HG03565 (cell line): Measurements from ENCODE around the gene NCKAP5.

Source experiments
- ATAC-seq: cut with Tn5 transposase; IDR thresholded peaks from one replicate; pipeline ENCODE4 v1.9.1; 2021; ENCODE audit warnings: mild to moderate bottlenecking, moderate library complexity; ENCODE audit not compliant: unreplicated experiment

The NCKAP5 gene

DNA sequence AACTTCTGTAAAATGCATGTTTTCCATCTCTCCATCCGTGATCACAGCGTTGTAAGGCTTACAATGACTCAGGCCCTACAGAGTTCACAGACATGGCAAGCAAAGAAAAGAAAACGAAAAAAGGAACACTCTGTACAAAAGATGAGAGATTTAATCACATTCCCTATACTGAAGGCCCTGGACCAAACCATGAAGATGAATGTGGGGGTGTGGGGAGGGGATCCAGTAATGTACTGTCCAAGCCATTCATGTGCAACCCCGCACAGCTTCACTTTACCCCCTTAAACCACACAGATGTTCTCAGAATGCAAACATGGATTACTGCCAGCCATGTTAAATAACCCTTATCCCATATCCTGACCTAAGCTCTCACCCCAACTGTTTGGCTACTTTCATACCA is 391.1 kb downstream of the NCKAP5 start:
- no peak for ATAC-seq

DNA sequence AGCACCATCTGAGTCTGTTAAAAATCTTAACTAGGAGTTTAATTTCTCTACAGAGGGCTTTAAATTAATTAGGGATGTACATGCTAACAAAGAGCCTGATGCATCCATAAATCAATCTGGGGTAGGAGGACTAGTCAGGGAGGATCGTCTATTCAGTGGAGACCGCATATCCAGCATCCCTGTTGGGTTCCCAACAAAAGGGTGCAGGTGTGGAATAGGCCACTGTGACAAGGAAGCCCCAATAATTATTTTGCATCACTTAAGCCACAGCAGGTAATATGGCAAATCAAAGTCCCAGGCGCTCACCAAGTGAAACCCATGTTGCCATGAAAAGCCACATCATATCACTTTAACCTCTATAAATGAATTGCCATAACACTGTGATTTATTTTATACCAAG is 392.3 kb downstream of the NCKAP5 start:
- ATAC-seq: no peak

DNA sequence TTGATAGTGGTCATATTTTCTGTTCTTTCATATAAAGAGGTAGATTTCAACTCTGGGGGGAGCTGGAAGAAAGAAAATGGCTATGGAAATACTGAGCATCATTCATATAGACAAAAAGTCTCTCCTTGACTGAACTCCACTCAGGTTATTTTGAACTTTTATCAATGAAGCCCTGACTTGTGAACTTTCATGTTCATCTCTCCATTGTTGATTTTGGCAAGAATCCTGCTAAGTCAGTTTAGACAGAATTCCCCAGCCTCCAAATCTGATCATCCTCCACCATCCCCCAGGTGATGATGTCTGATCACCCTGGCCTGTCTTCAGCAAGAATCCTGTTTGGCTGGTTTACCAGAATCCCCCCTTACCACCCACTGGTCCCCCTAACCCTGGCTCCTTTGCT is 395.0 kb downstream of the NCKAP5 start:
- no peak for ATAC-seq

DNA sequence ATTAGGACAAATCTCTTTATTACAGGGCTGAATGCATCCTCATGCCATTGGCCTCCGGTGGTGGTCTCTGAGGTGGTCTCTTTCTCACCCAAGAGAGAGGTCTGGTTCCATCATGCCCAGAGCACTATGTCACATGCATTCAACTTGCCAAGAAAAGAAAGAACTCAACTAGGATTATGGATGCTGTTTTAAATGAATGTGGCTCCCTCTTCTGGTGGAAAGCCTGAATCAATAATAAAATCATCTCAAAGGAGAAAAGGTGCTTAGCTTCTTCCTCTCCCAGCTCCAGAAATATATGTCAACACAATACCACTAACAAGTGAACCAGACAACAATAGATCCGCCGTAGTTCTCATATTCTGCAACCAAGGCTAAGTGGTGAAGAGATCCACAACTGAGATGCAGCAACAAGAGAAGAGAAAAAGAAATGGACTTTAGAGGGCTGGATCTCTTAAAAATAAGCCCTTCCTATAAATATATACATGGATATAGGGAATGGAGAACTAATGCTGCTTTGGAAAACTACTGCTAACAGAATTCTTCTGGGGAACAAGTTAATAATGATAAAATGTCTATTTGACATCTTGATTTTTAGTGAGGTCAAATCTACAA is 396.8 kb downstream of the NCKAP5 start:
- no peak for ATAC-seq

DNA sequence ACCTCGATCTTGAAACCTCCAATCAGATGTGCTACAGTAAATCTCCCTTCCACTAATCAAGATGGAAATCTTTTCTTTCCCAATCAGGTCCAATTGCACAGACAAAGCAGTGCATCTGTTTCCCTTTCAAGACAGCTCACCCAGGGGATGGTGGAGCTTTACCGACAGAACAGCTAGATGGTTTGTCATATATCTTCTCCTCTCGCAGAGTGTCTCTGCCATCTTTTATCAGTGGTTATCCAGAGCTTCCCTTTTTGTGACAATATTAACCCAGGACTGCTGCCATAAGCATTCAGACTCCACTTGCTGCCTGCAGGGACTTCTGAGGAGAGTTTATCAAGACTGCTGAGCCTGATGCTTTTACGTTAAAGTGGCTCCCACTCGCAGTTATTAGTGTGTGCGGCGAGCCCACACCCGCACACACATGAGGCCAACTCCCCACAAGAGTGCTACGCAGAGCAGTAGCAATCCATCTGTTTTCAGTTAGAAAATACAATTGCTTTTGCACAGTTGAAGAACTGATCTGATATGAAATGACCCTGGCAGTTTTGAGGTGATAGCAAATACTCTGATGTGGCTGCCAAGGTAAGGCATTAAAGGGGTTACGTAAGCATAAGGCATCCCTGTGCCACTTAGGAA is 398.9 kb downstream of the NCKAP5 start:
- no peak for ATAC-seq

DNA sequence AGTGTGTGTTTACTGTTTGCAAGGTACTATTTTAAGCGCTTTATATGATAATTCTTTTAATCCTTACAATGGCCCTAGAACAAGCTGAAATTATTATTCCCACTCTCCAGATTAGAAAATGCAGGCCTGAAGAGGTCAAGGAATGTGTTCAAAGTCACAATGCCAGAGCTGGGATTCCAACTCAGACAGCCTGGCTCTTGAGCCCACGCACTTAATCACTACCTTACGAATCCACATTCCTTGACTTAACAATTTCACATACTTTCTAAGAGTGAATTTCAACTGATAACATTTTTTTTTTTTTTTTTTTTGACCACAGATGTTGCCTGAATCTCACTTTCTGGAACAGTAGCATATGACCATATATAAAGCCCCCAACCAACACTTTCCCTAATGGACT is 400.3 kb downstream of the NCKAP5 start:
- no peak for ATAC-seq

DNA sequence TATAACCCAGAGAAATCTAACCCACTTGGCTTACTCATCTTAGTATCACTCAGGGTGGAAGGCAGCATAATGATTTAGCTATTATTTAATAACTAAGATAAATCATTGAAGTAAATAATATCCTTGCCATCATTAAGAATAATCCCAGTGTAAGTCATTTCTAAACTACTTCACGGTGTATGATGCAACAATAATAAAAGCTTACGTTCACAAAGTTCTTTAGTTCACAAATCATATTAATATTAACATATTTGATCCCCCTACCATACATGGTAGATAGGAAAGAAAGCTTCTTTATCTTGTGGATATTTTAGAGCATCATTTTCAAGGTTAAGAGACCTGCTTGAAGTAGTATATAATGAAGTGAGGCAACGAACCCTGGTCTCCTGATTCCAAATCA is 401.0 kb downstream of the NCKAP5 start:
- ATAC-seq: no peak

DNA sequence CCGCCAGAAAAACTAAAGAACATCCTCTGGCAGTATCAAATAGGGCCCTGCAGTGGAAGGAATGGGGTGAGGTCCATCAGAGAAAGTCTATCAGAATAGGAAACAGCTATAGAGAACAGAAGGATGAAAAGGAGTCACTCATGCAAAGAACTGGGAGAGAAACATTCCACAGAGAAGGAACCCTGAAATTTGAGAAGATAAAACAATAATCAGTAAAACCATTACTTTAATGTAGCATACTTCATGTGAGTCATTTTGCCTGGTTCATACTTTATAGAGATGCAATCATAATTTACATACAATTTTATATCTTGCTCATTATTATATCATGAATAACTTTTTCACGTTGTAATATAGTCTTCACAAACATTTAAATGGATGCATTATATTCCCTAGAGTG is 402.2 kb downstream of the NCKAP5 start:
- no peak for ATAC-seq

DNA sequence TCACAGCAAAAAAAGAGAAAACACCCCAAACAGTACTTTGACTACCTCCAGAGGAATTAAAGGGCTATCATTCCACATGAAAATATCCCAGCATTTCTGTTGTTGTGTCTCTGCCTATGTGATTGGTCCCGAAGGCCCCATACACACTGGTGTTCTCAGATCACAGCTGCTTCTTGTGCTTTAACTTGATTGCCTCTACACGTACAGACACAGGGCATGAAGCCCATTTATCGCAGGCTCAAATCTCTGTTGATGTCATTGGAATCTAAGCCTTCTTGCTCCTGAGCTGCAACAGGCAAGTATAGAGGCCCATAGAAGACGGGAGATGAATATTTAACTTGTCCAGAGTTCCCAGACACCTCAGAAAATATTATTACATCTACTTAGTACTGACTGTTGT is 405.2 kb downstream of the NCKAP5 start:
- no peak for ATAC-seq

DNA sequence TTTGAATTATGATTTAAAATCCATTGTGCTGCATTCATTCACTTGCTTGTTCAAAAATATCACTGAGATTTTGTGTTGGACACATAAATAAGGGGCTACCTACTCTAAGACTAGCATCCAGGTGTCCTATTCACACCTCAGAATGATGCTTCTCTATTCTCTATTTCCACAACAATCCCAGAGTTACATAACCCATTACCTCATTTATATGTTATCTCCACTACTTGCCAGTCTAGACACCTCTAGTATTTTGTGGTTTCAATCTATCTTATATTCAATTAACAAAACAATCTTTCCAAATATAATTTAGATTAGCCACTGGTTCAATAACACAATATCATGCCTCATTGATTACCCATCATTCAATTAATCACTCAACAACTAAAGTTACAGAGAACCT is 409.8 kb downstream of the NCKAP5 start:
- ATAC-seq: no peak

DNA sequence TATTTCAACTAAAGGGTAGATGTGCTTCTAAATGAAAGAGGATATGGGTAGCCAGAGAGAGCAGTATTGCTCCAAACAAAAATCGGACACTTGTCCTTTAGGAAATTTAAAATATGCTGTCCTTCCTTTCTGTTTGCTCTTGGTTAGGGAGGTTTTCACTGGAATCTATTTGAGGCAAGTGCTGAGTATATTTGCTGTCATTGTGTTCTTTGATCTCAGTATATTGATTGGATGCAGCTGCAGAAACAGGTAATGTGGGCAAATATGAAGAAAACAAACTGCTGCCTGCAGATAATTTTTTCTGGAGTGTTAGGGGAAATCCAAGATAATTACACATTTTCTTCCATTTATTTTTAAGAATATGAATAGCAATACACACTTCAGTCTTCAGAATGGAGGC is 410.2 kb downstream of the NCKAP5 start:
- no peak for ATAC-seq

DNA sequence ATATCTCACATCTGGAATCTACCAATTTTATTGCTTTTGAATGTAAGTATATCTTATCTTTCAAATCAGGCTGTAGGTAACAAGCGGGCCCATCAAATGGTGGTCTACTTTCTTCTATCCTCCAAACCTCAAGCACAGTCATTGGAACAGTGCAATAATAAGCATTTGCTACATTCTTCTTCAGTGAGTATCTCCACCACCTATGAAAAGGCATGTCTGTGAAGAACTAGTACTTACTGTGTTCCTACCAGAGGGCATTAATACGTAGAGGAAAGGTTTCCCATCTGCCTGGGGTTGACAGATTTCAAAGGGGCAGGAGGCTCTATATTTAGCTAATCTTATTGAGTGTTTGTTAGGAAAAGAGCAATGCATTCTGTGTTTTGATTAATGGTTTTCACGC is 411.1 kb downstream of the NCKAP5 start:
- ATAC-seq: no peak

DNA sequence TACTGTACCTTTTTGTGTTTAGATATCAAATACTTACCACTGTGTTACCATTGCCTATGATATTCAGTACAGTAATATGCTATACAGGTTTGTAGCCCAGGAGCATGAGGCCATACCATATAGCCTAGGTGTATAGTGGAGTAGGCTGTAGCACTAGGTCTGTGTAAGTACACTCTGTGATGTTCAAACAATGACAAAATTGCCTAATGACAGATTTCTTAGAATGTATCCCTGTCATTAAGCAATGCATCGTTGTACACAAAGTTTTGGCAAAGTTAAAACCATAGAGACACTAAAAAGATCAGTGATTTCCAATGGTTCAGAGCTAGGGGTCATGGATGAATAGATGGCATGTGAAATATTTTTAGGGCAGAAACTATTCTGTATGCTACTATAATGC is 415.5 kb downstream of the NCKAP5 start:
- no peak for ATAC-seq

DNA sequence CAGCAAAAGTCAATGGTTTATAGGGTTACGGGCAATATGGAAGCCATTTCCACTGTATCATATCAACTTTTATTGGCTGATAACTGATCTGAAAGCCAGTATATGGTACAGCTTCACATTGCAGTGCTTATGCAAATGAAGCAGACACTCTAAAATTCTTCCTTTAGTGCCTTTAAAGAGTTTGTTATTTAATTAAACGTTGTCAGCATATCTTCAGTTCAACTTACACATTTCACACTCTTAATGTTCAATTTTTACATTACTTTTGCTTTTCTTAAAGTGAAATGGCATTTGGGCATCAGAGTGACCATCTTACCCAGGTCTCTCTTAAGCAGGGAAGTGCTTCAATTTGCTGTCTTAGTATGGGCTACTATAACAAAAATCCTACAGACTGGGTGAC is 420.1 kb downstream of the NCKAP5 start:
- no peak for ATAC-seq

DNA sequence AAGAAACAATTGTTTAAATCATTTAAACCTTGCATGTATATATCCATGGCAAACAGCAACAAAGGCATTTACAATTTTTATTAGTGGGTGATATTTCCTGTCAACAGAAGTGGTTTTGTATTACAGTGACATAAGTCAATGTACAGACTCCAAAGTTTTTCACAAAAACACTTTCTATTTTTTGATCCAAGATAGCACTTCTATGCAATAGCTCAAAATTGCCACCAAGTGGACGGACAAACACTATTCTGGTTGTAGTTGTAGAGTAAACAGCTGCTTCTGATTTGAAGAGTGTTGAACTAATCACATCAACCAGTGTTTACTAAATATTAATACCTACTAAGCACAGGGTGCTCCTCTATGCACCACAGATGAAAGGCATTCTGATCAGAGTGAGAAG is 421.4 kb downstream of the NCKAP5 start:
- no peak for ATAC-seq

DNA sequence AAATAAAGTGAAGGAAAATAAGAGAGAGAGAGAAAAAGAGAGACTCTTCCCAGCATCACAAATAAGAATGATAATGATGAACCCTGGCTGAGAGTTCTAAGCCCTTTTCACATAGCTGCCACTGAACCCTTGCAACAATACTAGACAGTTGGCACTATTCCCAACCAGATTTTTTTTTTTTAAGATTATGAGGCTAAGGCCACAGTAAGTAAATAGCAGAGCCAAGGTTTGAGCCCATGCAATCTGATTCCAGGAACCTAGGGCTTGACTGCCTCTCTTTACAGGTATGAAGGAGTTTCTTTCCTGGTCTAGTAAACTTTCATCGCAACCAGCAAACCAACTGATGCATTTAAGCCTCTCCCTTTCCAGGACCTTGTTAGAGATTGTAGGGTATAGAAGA is 424.6 kb downstream of the NCKAP5 start:
- ATAC-seq: no peak

DNA sequence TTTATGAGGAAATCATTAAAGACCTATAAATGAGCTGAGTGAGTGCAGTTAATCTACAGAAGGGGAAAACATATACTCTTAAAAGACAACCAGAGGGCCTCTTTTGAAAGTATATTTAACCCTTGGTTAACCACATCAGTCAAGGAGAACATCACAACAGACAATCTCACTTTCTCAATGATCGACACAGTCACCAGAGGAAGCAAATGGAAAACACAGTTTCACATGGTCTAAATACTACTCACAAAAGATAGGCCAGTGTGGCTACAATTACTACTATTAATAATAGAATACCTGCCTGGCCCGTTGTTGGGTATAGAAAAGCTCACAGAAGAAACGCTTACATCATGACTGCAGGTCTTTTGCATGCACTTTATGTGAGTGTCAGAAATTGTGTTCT is 426.2 kb downstream of the NCKAP5 start:
- no peak for ATAC-seq

DNA sequence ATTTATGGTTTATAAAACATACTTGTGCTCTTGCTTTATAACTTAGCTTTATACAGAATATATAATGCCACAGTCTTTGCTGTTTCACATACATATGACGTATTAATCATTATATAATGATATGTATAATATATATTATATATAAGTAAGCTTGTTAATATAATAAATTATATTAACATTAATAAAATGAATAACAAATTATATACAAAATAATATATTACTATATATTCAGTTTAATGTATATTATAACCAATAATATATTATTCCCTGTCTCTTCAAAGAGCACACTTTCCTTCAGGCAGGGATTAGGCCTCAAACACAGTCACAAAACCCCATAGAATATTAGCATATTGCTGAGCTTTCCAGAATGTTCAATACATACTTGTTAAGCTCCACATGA is 427.6 kb downstream of the NCKAP5 start:
- no peak for ATAC-seq

DNA sequence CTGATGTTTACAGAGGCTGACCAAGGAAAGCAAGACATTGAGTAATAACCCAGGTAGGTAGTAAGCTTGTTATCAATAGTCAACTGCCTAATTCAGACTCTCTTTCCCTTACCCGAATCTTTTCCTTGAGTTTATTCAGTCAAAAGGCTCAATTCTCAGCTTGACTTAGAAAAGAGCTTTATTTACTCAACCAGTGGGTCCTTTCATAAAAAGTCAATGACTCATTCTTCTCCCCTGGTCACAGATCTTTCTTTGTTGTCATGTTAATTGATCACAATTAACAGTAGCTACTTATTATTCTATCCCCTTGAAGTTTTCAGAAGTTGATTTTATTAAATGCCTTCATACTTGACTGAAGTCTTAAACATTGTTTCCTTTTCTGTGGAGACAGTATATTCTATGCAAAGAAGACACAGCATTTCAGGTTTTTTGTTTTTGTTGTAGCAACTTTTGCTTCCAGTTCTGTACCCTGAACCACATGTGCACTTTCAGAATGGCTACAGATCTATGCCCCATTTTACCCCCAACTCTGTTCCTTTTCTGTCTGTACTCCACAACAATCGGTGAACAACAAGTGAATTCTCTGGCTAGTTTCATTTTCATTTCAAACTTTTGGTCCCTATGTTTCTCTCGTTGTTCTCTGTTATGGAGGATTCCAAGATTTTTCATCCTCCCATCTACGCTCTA is 428.3 kb downstream of the NCKAP5 start:
- ATAC-seq: no peak

DNA sequence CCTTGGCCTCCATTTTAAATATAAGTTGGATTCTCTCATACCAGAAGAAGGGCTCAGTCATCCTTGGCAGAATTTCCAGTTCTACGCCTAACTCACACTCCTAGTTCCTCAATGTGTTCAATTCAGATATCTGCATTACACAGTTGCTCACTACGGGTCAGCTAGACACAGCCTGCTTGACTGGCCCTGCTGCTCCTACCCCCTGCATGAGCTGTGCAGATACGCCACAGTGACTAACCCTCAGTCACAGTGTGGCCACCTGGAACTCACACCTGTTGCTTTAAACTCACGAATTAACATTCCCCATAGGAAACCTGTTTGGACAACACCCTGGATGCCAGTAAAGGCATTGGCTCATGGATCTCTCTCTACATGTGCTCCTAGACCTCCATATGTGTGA is 429.6 kb downstream of the NCKAP5 start:
- no peak for ATAC-seq

DNA sequence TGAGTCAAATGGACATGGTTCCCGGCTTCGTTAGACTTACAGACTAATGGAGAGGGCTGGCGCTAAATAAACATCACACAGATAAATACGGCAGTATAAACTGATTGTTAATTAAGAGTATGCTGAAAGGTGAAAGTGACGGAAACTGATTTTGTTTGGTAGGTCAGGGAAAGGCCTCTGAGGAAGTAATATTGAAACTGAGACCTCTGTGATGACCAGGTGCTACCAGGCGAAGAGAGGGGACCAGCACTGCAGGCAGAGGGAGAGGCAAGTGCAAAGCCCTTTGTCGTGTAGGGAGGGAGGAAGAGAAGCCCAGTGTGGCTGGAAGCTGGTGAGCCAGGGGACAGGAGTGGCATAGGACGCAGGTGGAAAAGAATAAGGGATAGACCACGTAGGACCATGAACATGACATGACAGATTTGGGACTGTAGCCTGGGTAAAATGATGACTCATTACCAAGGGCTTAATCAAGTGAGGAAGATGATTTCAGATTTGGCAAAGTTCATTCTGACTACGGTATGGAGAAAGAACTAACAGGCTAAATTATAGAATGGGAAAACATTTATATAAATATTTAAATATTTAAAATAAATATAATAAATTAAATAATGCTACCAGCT is 433.1 kb downstream of the NCKAP5 start:
- ATAC-seq: no peak

DNA sequence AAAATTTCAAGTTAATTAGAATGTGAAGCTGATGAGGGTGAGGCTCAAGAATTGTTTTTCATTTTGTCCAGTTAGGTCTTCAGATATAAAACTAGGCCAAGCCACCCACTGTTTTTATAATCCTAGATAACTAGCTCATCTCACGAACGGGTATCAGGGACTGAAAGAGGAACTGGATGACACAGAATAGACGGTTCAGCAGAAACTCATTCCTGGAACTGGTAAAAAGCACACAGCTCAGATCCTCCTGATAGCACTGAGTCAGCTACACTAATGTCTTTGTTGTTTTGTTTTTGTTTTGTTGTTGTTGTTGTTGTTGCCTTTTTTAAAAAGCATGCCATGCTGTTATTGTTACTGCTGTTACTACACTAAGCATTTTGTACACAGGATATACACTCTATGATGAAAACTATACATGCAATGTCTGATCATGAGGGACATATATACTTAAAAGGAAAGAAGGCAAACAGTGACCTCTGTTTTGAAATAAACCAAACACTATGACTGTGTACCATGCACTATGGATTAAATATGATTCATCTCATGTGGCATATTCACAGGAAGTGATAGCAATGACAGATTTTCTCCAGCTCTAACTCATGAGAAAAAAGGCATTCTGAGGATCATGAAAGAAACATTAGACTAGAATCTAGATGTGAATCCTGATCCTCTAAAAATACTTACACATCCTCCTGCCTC is 437.6 kb downstream of the NCKAP5 start:
- no peak for ATAC-seq
